CD14-positive monocyte (primary cell): Measurements from ENCODE around the gene FREM2. TPM values are rescaled to one million over a fixed set of nuclear protein-coding genes. Genes with fewer than 3 reads are reported as not detected.

ENCODE experiments used
- DNase-seq, 3 donors: peaks; one replicate each; pipeline ENCODE4 v3.0.0-alpha.2; 2011 to 2022
- H2AFZ ChIP-seq: 2 replicates; pipeline ENCODE4 v1.6.0; 2012; ENCODE audit warnings: mild to moderate bottlenecking, low read depth, low read length, inconsistent platforms; ENCODE audit not compliant: insufficient read depth, poor library complexity, severe bottlenecking
- H3K27ac ChIP-seq, 2 donors: 1 replicate in 1 of 2; 2 replicates in 1 of 2; pipeline ENCODE4 v1.5.1; 2012 to 2013; ENCODE audit warnings: low read length in 2 of 2, control low read depth in 1 of 2, inconsistent platforms in 1 of 2, low read depth in 1 of 2, mild to moderate bottlenecking in 1 of 2
- H3K27me3 ChIP-seq, 2 donors: one replicate each; pipeline versions ENCODE4 v1.6.0 to v1.6.1; 2011 to 2013; ENCODE audit warnings: low read length in 2 of 2; ENCODE audit not compliant: control insufficient read depth in 2 of 2, insufficient read depth in 2 of 2
- H3K36me3 ChIP-seq, 2 donors: replicated peaks in 1 of 2; 1 replicate in 1 of 2; 2 replicates in 1 of 2; pipeline versions ENCODE4 v1.5.1 to v1.6.1; 2012 to 2013; ENCODE audit warnings: low read length in 2 of 2, control low read depth in 1 of 2, inconsistent platforms in 1 of 2, mild to moderate bottlenecking in 1 of 2; ENCODE audit not compliant: insufficient read depth in 2 of 2, control insufficient read depth in 1 of 2
- H3K4me1 ChIP-seq, 2 donors: 1 replicate in 1 of 2; 2 replicates in 1 of 2; pipeline versions ENCODE4 v1.5.1 to v1.6.1; 2012 to 2013; ENCODE audit warnings: low read length in 2 of 2, control low read depth in 1 of 2, inconsistent platforms in 1 of 2, mild to moderate bottlenecking in 1 of 2, moderate library complexity in 1 of 2; ENCODE audit not compliant: insufficient read depth in 2 of 2, control insufficient read depth in 1 of 2
- H3K4me2 ChIP-seq: replicated peaks from 2 replicates; pipeline ENCODE3; 2012; ENCODE audit warnings: low read length, moderate library complexity, mild to moderate bottlenecking; ENCODE audit not compliant: poor library complexity, severe bottlenecking; ENCODE audit errors: extremely low read depth
- H3K4me3 ChIP-seq, 3 experiments: fragments of 200-600 bp in 1 of 3; sonication (generic) in 1 of 3; replicated peaks in 1 of 3; 1 replicate in 2 of 3; 2 replicates in 1 of 3; pipeline ENCODE4 v1.5.1; 2011 to 2013; ENCODE audit warnings: low read length in 3 of 3, mild to moderate bottlenecking in 3 of 3, control low read depth in 2 of 3, low read depth in 2 of 3, inconsistent platforms in 1 of 3, moderate library complexity in 1 of 3
- H3K79me2 ChIP-seq: 2 replicates; pipeline ENCODE4 v1.6.0; 2012; ENCODE audit warnings: mild to moderate bottlenecking, control low read depth, inconsistent platforms, low read length, moderate library complexity; ENCODE audit not compliant: insufficient read depth
- H3K9ac ChIP-seq: 2 replicates; pipeline ENCODE4 v1.6.0; 2017; ENCODE audit warnings: low read length, mild to moderate bottlenecking; ENCODE audit not compliant: insufficient read depth, poor library complexity, severe bottlenecking
- H3K9me3 ChIP-seq, 2 donors: replicated peaks in 1 of 2; 1 replicate in 1 of 2; 2 replicates in 1 of 2; pipeline versions ENCODE4 v1.5.1 to v1.6.1; 2012 to 2013; ENCODE audit warnings: low read length in 2 of 2, control low read depth in 1 of 2; ENCODE audit not compliant: control insufficient read depth in 1 of 2, insufficient read depth in 1 of 2
- H4K20me1 ChIP-seq: 2 replicates; pipeline ENCODE4 v1.6.0; 2012; ENCODE audit warnings: mild to moderate bottlenecking, low read length, control low read depth, moderate library complexity; ENCODE audit not compliant: insufficient read depth
- H3K27ac Mint-ChIP-seq, 7 donors: one replicate each; pipeline ENCODE4 v1.8.0; 2020; ENCODE audit warnings: mild to moderate bottlenecking in 7 of 7, mixed read lengths in 7 of 7, moderate library complexity in 6 of 7, inconsistent platforms in 2 of 7
- H3K27me3 Mint-ChIP-seq, 3 donors: one replicate each; pipeline ENCODE4 v1.8.0; 2021 to 2022; ENCODE audit warnings: low read depth in 3 of 3, mild to moderate bottlenecking in 3 of 3, mixed read lengths in 3 of 3, moderate library complexity in 3 of 3, inconsistent platforms in 1 of 3
- H3K36me3 Mint-ChIP-seq, 2 donors: one replicate each; pipeline ENCODE4 v1.8.0; 2020; ENCODE audit warnings: mixed read lengths in 2 of 2, inconsistent platforms in 1 of 2, mild to moderate bottlenecking in 1 of 2
- H3K4me1 Mint-ChIP-seq: one replicate; pipeline ENCODE4 v1.8.0; 2020; ENCODE audit warnings: mild to moderate bottlenecking, mixed read lengths
- H3K4me3 Mint-ChIP-seq, 2 donors: one replicate each; pipeline ENCODE4 v1.8.0; 2020; ENCODE audit warnings: mild to moderate bottlenecking in 2 of 2, mixed read lengths in 2 of 2, moderate library complexity in 1 of 2
- H3K9me3 Mint-ChIP-seq, 7 donors: one replicate each; pipeline ENCODE4 v1.8.0; 2020 to 2022; ENCODE audit warnings: mixed read lengths in 7 of 7, mild to moderate bottlenecking in 6 of 7, moderate library complexity in 6 of 7, inconsistent platforms in 2 of 7
- WGBS: methylation state at CpG from one replicate; pipeline ENCODE4 v1.1.5; 2013; ENCODE audit warnings: missing lambda C conversion rate; ENCODE audit not compliant: insufficient coverage; 5-methylcytosine and 5-hydroxymethylcytosine counted together
- intact Hi-C, 2 donors: fragments of 100-400 bp; cut with micrococcal nuclease; formaldehyde crosslinking; loops; one replicate each; pipeline versions ENCODE4 v1.15.0 to v1.15.1; 2023
- polyA plus RNA-seq, 3 donors: library from polyadenylated mRNA; depleted of rRNA in 1 of 3; unstranded in 2 of 3; stranded (reverse) in 1 of 3; fragments of 300-500 nt in 2 of 3; fragments of >200 nt in 1 of 3; fragmentation: Illumina TruSeq in 2 of 3; gene quantifications; 1 replicate in 2 of 3; 2 replicates in 1 of 3; pipeline ENCODE4 v1.2.3, GENCODE V29; 2012 to 2021
- TF ChIP-seq, protein P1 (sequence below): fragments of 200-600 bp; IDR thresholded peaks from one replicate; pipeline ENCODE4 v1.8.0; 2022; ENCODE audit warnings: antibody characterized with exemption, mild to moderate bottlenecking

Gene FREM2
- polyA plus RNA-seq, 3 donors = not detected

DNA sequence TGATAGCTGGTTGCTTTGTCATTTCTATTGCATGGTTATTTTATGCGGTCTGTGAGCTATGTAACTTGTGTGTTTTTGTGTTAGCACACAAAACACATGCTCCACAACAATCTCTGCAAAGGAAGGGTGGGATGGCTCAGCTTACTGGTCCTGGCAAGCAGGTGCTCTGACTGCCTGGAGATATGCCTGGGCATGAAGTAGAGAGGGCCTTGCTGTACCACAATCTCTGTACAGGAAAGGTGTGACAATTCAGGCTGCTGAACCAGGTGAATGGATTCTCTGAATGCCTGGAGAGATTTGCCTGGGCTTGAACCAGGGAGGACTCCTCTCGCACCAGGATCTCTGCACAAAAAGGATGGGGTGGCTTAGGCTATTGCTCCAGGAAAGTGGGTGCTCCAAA, 234.2 kb downstream of the FREM2 start:
- H3K27me3 Mint-ChIP-seq = peaks cover 0 to 4% (median 3%) of the 10 kb centered on the region in 3 donors
- no peak overlapping the region for H3K9ac ChIP-seq
- no peak overlapping the region for H3K27ac Mint-ChIP-seq
- no peaks in the 10 kb centered on the region for H3K4me1 Mint-ChIP-seq
- no peaks in the 10 kb centered on the region for H3K4me1 ChIP-seq
- no peak overlapping the region for H3K4me3 Mint-ChIP-seq
- WGBS = 56% methylated on average over 1 of the region's 2 CpGs
- no peak overlapping the region for H3K4me3 ChIP-seq
- no peaks in the 10 kb centered on the region for H3K27me3 ChIP-seq
- no peaks in the 10 kb centered on the region for H3K79me2 ChIP-seq
- H3K36me3 ChIP-seq = no peaks in the 10 kb centered on the region
- no peak overlapping the region for H2AFZ ChIP-seq
- H4K20me1 ChIP-seq = no peaks in the 10 kb centered on the region
- H3K36me3 Mint-ChIP-seq = no peaks in the 10 kb centered on the region
- no peaks in the 10 kb centered on the region for H3K9me3 ChIP-seq
- H3K4me2 ChIP-seq = no peak overlapping the region
- peaks cover 0 to 6% (median 3%) of the 10 kb centered on the region in 7 donors for H3K9me3 Mint-ChIP-seq
- no peak for DNase-seq
- H3K27ac ChIP-seq = no peak overlapping the region
- TF ChIP-seq, protein P1, sequence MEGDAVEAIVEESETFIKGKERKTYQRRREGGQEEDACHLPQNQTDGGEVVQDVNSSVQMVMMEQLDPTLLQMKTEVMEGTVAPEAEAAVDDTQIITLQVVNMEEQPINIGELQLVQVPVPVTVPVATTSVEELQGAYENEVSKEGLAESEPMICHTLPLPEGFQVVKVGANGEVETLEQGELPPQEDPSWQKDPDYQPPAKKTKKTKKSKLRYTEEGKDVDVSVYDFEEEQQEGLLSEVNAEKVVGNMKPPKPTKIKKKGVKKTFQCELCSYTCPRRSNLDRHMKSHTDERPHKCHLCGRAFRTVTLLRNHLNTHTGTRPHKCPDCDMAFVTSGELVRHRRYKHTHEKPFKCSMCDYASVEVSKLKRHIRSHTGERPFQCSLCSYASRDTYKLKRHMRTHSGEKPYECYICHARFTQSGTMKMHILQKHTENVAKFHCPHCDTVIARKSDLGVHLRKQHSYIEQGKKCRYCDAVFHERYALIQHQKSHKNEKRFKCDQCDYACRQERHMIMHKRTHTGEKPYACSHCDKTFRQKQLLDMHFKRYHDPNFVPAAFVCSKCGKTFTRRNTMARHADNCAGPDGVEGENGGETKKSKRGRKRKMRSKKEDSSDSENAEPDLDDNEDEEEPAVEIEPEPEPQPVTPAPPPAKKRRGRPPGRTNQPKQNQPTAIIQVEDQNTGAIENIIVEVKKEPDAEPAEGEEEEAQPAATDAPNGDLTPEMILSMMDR = no peak
- intact Hi-C loops = no loop called here

DNA sequence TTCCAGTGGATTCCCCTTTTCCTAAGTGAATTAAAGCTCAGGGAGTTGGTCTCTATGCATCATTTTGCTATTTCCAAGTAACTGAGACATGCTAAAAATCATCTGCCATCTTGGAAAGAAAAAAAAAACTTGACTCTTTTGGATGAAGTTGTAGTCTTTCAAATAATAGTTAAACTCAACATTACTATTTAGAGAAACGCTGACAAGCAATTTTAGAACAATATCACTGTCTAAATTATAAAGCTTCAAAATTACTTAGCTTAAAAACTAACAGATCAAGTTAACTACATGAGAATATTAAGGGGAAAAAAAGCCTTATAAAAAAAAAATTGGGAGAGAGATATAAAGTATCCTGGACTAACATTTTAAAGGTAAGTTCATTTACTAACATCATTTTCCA, 235.3 kb downstream of the FREM2 start:
- Histone ChIP-seq H3K36me3 (no peaks in the 10 kb centered on the region), H3K9me3 (no peaks in the 10 kb centered on the region), H3K4me3 (no peak overlapping the region), H3K4me1 (no peaks in the 10 kb centered on the region), H3K4me2 (no peak overlapping the region), H3K9ac (no peak overlapping the region), H4K20me1 (no peaks in the 10 kb centered on the region), H2AFZ (no peak overlapping the region), H3K79me2 (no peaks in the 10 kb centered on the region), H3K27me3 (no peaks in the 10 kb centered on the region), H3K27ac (no peak overlapping the region)
- no CpG with 5 or more reads among the region's 1 CpG for WGBS
- no peak for DNase-seq
- TF ChIP-seq, protein P1 = no peak
- intact Hi-C loops = no loop called here
- H3K4me1 Mint-ChIP-seq = no peaks in the 10 kb centered on the region
- no peak overlapping the region for H3K4me3 Mint-ChIP-seq
- H3K27ac Mint-ChIP-seq = no peak overlapping the region
- H3K36me3 Mint-ChIP-seq = no peaks in the 10 kb centered on the region
- H3K27me3 Mint-ChIP-seq = peaks cover 0 to 4% (median 2%) of the 10 kb centered on the region in 3 donors
- H3K9me3 Mint-ChIP-seq = peaks cover 0 to 6% (median 3%) of the 10 kb centered on the region in 7 donors
